ENCODE results near the gene CACNG4. TPM values are rescaled to one million over a fixed set of nuclear protein-coding genes. Genes with fewer than 3 reads are reported as not detected.

CACNG4 gene
- total and polyA plus RNA-seq, 2 donors from 2014 or later = 0.26 to 0.31 TPM

GRCh38 chr17:66929591-66929990, 34.9 kb upstream of the CACNG4 start:
- Histone ChIP-seq H3K27ac (ENCODE audit: low read depth in 2 of 2, low read length in 2 of 2) (no peak overlapping the region), H3K9ac (ENCODE audit: low read length in 3 of 3) (no peak overlapping the region), H3K4me3 (ENCODE audit: low read length in 3 of 3) (no peak overlapping the region), H3K36me3 (ENCODE audit: control insufficient read depth in 2 of 3, insufficient read depth in 3 of 3, low read length in 3 of 3) (no peaks in the 10 kb centered on the region), H3K4me1 (ENCODE audit: control insufficient read depth in 2 of 3, insufficient read depth in 2 of 3, low read depth in 1 of 3, low read length in 3 of 3) (no peaks in the 10 kb centered on the region), H3K27me3 (ENCODE audit: control insufficient read depth, insufficient read depth, low read length) (no peaks in the 10 kb centered on the region), H3K9me3 (ENCODE audit: control insufficient read depth in 2 of 3, insufficient read depth in 1 of 3, low read length in 3 of 3) (no peaks in the 10 kb centered on the region)
- DNase-seq = no peak
- TF ChIP-seq CTCF (IDR thresholded peaks at IDR 0.05; ENCODE audit: borderline replicate concordance, extremely low read depth, insufficient read depth) = no peak
- FAIRE-seq = no peak
- intact Hi-C loops (cut with DNase I) = no loop called here

DNA sequence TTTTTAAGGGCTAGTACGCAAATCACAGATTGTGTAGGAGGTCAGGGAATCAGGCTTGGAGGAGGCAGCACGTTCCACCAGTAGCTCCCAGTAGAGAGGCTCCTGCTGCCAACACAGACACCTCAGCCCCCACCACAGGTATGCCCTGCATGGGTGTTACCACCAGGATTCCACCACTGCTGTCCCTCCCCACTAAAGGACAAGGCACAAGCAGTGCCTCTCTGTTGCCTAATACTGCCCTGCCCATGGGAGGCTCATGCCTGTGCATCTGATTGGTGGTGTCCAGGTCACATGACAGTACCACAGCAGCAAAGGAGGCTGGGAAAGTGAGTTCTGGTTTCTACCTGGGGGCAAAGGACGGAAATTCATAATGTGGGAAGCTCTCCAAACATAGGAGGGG, 33.6 kb upstream of the CACNG4 start:
- H3K27me3 ChIP-seq (ENCODE audit: control insufficient read depth, insufficient read depth, low read length) = no peaks in the 10 kb centered on the region
- no peaks in the 10 kb centered on the region for H3K9me3 ChIP-seq (ENCODE audit: control insufficient read depth in 2 of 3, insufficient read depth in 1 of 3, low read length in 3 of 3)
- no peaks in the 10 kb centered on the region for H3K36me3 ChIP-seq (ENCODE audit: control insufficient read depth in 2 of 3, insufficient read depth in 3 of 3, low read length in 3 of 3)
- no peak for DNase-seq
- intact Hi-C loops (cut with DNase I) = no loop called here
- H3K9ac ChIP-seq (ENCODE audit: low read length in 3 of 3) = no peak overlapping the region
- H3K27ac ChIP-seq (ENCODE audit: low read depth in 2 of 2, low read length in 2 of 2) = no peak overlapping the region
- FAIRE-seq = no peak
- H3K4me1 ChIP-seq (ENCODE audit: control insufficient read depth in 2 of 3, insufficient read depth in 2 of 3, low read depth in 1 of 3, low read length in 3 of 3) = no peaks in the 10 kb centered on the region
- no peak for TF ChIP-seq CTCF (IDR thresholded peaks at IDR 0.05; ENCODE audit: borderline replicate concordance, extremely low read depth, insufficient read depth)
- H3K4me3 ChIP-seq (ENCODE audit: low read length in 3 of 3) = no peak overlapping the region

GRCh38 chr17:66932311-66932710, 32.2 kb upstream of the CACNG4 start:
- intact Hi-C loops (cut with DNase I) = no loop called here
- H3K4me3 ChIP-seq (ENCODE audit: low read length in 3 of 3) = no peak overlapping the region
- no peak for FAIRE-seq

More at GRCh38 chr17:66932311-66932710, 32.2 kb upstream of the CACNG4 start:
- DNase-seq = no peak
- Histone ChIP-seq H3K9me3 (ENCODE audit: control insufficient read depth in 2 of 3, insufficient read depth in 1 of 3, low read length in 3 of 3) (no peaks in the 10 kb centered on the region), H3K9ac (ENCODE audit: low read length in 3 of 3) (no peak overlapping the region), H3K4me1 (ENCODE audit: control insufficient read depth in 2 of 3, insufficient read depth in 2 of 3, low read depth in 1 of 3, low read length in 3 of 3) (no peaks in the 10 kb centered on the region), H3K27ac (ENCODE audit: low read depth in 2 of 2, low read length in 2 of 2) (no peak overlapping the region), H3K27me3 (ENCODE audit: control insufficient read depth, insufficient read depth, low read length) (no peaks in the 10 kb centered on the region), H3K36me3 (ENCODE audit: control insufficient read depth in 2 of 3, insufficient read depth in 3 of 3, low read length in 3 of 3) (no peaks in the 10 kb centered on the region)
- no peak for TF ChIP-seq CTCF (IDR thresholded peaks at IDR 0.05; ENCODE audit: borderline replicate concordance, extremely low read depth, insufficient read depth)
